Motor neuron (in vitro differentiated cells): Measurements from ENCODE around the gene TMC3. TPM values are rescaled to one million over a fixed set of nuclear protein-coding genes. Genes with fewer than 3 reads are reported as not detected.
A peak's percentile ranks its signal among the peaks of the same experiment; 100 is the strongest.

Experiments
- ATAC-seq, 8 experiments: fragments of 200-7000 bp; cut with Tn5 transposase; replicated peaks in 6 of 8; 2 replicates each; pipeline ENCODE4 v1.8.0; 2021; ENCODE audit warnings: mild to moderate bottlenecking in 8 of 8, moderate library complexity in 8 of 8
- H3K27ac ChIP-seq, 2 donors: fragments of 250-450 bp; sonication (Bioruptor Pico); 2 replicates each; pipeline ENCODE4 v1.9.0; 2021; ENCODE audit warnings: antibody characterized with exemption in 2 of 2, mild to moderate bottlenecking in 2 of 2, moderate library complexity in 1 of 2
- H3K4me1 ChIP-seq, 2 donors: fragments of 250-450 bp; sonication (Bioruptor Pico); replicated peaks in 1 of 2; 2 replicates each; pipeline ENCODE4 v1.6.1; 2021; ENCODE audit warnings: antibody characterized with exemption in 2 of 2, mild to moderate bottlenecking in 2 of 2, moderate library complexity in 1 of 2
- H3K4me3 ChIP-seq, 5 donors: fragments of 250-450 bp; sonication (Bioruptor Pico); 2 replicates each; pipeline ENCODE4 v1.9.0; 2021; ENCODE audit warnings: antibody characterized with exemption in 5 of 5, mild to moderate bottlenecking in 5 of 5, moderate library complexity in 4 of 5
- WGBS, 10 experiments: fragments of 450-650 bp; shearing (Covaris generic); methylation state at CpG; one replicate each; pipeline ENCODE4 v1.0.0; 2022; 5-methylcytosine and 5-hydroxymethylcytosine counted together
- in situ Hi-C, 9 experiments: fragments of 400-800 bp; cut with MboI; loops; one replicate each; pipeline ENCODE4 v1.15.0; 2021; ENCODE audit warnings: low sequenced_read_pairs in 9 of 9, low pct_unique_long_range_greater_than_20kb in 2 of 9; ENCODE audit not compliant: unreplicated experiment in 9 of 9
- total RNA-seq, 8 experiments: library from RNA; unstranded; fragments of 300-600 nt; gene quantifications; 2 replicates each; pipeline versions ENCODE4 v1.2.3 to v1.2.4, GENCODE V29; 2022

TMC3 gene
- total RNA-seq, 8 experiments from 2014 or later: 0.05 to 0.43 (median 0.13) TPM; not detected in 1

- H3K4me1 ChIP-seq: no peaks in the 10 kb centered on the region
- no peak for ATAC-seq
- in situ Hi-C loops: no loop called here
- no peak overlapping the region for H3K4me3 ChIP-seq
- no peak overlapping the region for H3K27ac ChIP-seq
- 75 to 96% (median 82%) methylated on average over 1 to 6 of the region's 7 CpGs; no CpG with 5 or more reads in 4 of the 10 experiments for WGBS, 10 experiments
These were observed 47.4 kb downstream of the TMC3 start for GRCh38 chr15:81326466-81327212.

- in situ Hi-C loops: no loop called here
- peak; percentile 98 to 100 (median 99) for ATAC-seq
- WGBS, 10 experiments: 0% methylated on average over 1 to 9 of the region's 67 CpGs; no CpG with 5 or more reads in 8 of the 10 experiments
- Histone ChIP-seq H3K27ac (peak within 1 kb of the TSS; percentile 22 to 50), H3K4me1 (no peaks in the 10 kb centered on the region), H3K4me3 (peak within 1 kb of the TSS; percentile 55 to 79 (median 64))
These were observed 49.8 kb downstream of the TMC3 start, which contains the start of gene STARD5 for GRCh38 chr15:81323944-81324881. Gene STARD5, minus strand, starts transcription at chr15:81324141. Its CDS starts 42 bp downstream, at chr15:81324099.

- H3K4me3 ChIP-seq: peak overlapping the region; percentile 55 to 79 (median 64)
- WGBS, 10 experiments: 0 to 43% (median 20%) methylated on average over 1 to 2 of the region's 4 CpGs; no CpG with 5 or more reads in 5 of the 10 experiments
- in situ Hi-C loops: no loop called here
- no peaks in the 10 kb centered on the region for H3K4me1 ChIP-seq
- peak overlapping the region; percentile 22 to 47 for H3K27ac ChIP-seq
- peak in 2 of 8 experiments; percentile 1 for ATAC-seq
These were observed 50.5 kb downstream of the TMC3 start for GRCh38 chr15:81323559-81323943.

GRCh38 chr15:81322676-81323253, 51.2 kb downstream of the TMC3 start:
- no peak overlapping the region for H3K27ac ChIP-seq
- in situ Hi-C loops: no loop called here
- WGBS, 10 experiments: 33 to 96% (median 67%) methylated on average over 1 to 3 of the region's 6 CpGs; no CpG with 5 or more reads in 5 of the 10 experiments
- no peak for ATAC-seq
- no peak overlapping the region for H3K4me3 ChIP-seq
- no peaks in the 10 kb centered on the region for H3K4me1 ChIP-seq

GRCh38 chr15:81321667-81322066, 52.3 kb downstream of the TMC3 start:
- 89 to 100% (median 94%) methylated on average over 1 of the region's 1 CpG; no CpG with 5 or more reads in 6 of the 10 experiments for WGBS, 10 experiments
- no peak for ATAC-seq
- in situ Hi-C loops: no loop called here

GRCh38 chr15:81317642-81318017, 56.4 kb downstream of the TMC3 start:
- 73 to 100% (median 87%) methylated on average over 2 to 4 of the region's 6 CpGs; no CpG with 5 or more reads in 5 of the 10 experiments for WGBS, 10 experiments
- Histone ChIP-seq H3K27ac (no peak overlapping the region), H3K4me1 (no peaks in the 10 kb centered on the region), H3K4me3 (no peak overlapping the region)
- ATAC-seq: no peak
- in situ Hi-C loops: no loop called here

More at GRCh38 chr15:81321667-81322066, 52.3 kb downstream of the TMC3 start:
- Histone ChIP-seq H3K27ac (no peak overlapping the region), H3K4me3 (no peak overlapping the region), H3K4me1 (no peaks in the 10 kb centered on the region)

- no peaks in the 10 kb centered on the region for H3K4me1 ChIP-seq
- no peak overlapping the region for H3K27ac ChIP-seq
- ATAC-seq: no peak
- 80 to 100% (median 95%) methylated on average over 1 to 3 of the region's 3 CpGs; no CpG with 5 or more reads in 2 of the 10 experiments for WGBS, 10 experiments
- no peak overlapping the region for H3K4me3 ChIP-seq
- in situ Hi-C loops: no loop called here
These were observed 57.7 kb downstream of the TMC3 start for GRCh38 chr15:81316267-81316666.

- 89 to 100% (median 100%) methylated on average over 1 to 6 of the region's 14 CpGs; no CpG with 5 or more reads in 6 of the 10 experiments for WGBS, 10 experiments
- no peak overlapping the region for H3K27ac ChIP-seq
- in situ Hi-C loops: no loop called here
- no peak for ATAC-seq
- H3K4me3 ChIP-seq: no peak overlapping the region
- no peaks in the 10 kb centered on the region for H3K4me1 ChIP-seq
These were observed 58.4 kb downstream of the TMC3 start for GRCh38 chr15:81315452-81316175.

GRCh38 chr15:81314378-81314777, 59.6 kb downstream of the TMC3 start:
- no peak for ATAC-seq
- Histone ChIP-seq H3K4me1 (no peaks in the 10 kb centered on the region), H3K4me3 (no peak overlapping the region), H3K27ac (no peak overlapping the region)
- in situ Hi-C loops: no loop called here
- WGBS, 10 experiments: 50 to 92% (median 83%) methylated on average over 1 to 3 of the region's 5 CpGs; no CpG with 5 or more reads in 4 of the 10 experiments

GRCh38 chr15:81313686-81314085, 60.3 kb downstream of the TMC3 start:
- Histone ChIP-seq H3K4me3 (no peak overlapping the region), H3K4me1 (no peaks in the 10 kb centered on the region), H3K27ac (no peak overlapping the region)
- in situ Hi-C loops: no loop called here
- 36 to 100% (median 88%) methylated on average over 2 to 5 of the region's 5 CpGs; no CpG with 5 or more reads in 1 of the 10 experiments for WGBS, 10 experiments
- no peak for ATAC-seq

- 0 to 100% (median 53%) methylated on average over 1 to 9 of the region's 22 CpGs; no CpG with 5 or more reads in 2 of the 10 experiments for WGBS, 10 experiments
- ATAC-seq: peak in 3 of 8 experiments; percentile 49 to 99 (median 98)
- in situ Hi-C loops: no loop called here
- H3K27ac ChIP-seq: no peak overlapping the region
- no peak overlapping the region for H3K4me3 ChIP-seq
- no peaks in the 10 kb centered on the region for H3K4me1 ChIP-seq
These were observed 61.0 kb downstream of the TMC3 start for GRCh38 chr15:81312790-81313543.
